Neural cell (in vitro differentiated cells): ENCODE results near the gene LMO3. TPM values are rescaled to one million over a fixed set of nuclear protein-coding genes. Genes with fewer than 3 reads are reported as not detected.

ENCODE experiments used
- H2AFZ ChIP-seq: fragments of 200-600, 300-800 bp; sonication (generic), shearing (Covaris generic); 2 replicates; pipeline ENCODE4 v1.6.0; 2014; ENCODE audit warnings: low read depth, mild to moderate bottlenecking, antibody characterized with exemption, low read length, moderate library complexity
- H3F3A ChIP-seq: fragments of 200-600 bp; shearing (Covaris generic); 2 replicates; pipeline ENCODE4 v1.6.1; 2016; ENCODE audit warnings: mild to moderate bottlenecking, moderate library complexity, mixed read lengths, antibody characterized with exemption, low read length; ENCODE audit not compliant: insufficient read depth, poor library complexity, severe bottlenecking
- H3K27ac ChIP-seq: fragments of 200-600, 300-800 bp; sonication (generic), shearing (Covaris generic); 2 replicates; pipeline ENCODE4 v1.5.1; 2014; ENCODE audit warnings: mild to moderate bottlenecking, low read length, moderate library complexity
- H3K27me3 ChIP-seq: fragments of 300-800, 200-600 bp; sonication (generic), shearing (Covaris generic); 2 replicates; pipeline ENCODE4 v1.6.0; 2014; ENCODE audit warnings: mild to moderate bottlenecking, low read depth, low read length, moderate library complexity; ENCODE audit not compliant: insufficient read depth
- H3K36me3 ChIP-seq: fragments of 300-800, 200-600 bp; sonication (generic), shearing (Covaris generic); 2 replicates; pipeline ENCODE4 v1.5.1; 2014; ENCODE audit warnings: mild to moderate bottlenecking, antibody characterized with exemption, low read length, moderate library complexity; ENCODE audit not compliant: insufficient read depth
- H3K4me2 ChIP-seq: fragments of 300-800, 200-600 bp; sonication (generic), shearing (Covaris generic); 2 replicates; pipeline ENCODE4 v1.6.0; 2014; ENCODE audit warnings: mild to moderate bottlenecking, low read length
- H3K4me3 ChIP-seq: fragments of 300-800, 200-600 bp; sonication (generic), shearing (Covaris generic); 2 replicates; pipeline ENCODE4 v1.5.1; 2014; ENCODE audit warnings: mild to moderate bottlenecking, low read length, moderate library complexity
- H3K79me2 ChIP-seq: fragments of 200-600 bp; shearing (Covaris generic); replicated peaks from 2 replicates; pipeline ENCODE4 v1.6.0; 2014; ENCODE audit warnings: mild to moderate bottlenecking, low read length, moderate library complexity; ENCODE audit not compliant: insufficient read depth
- H3K9ac ChIP-seq: fragments of 300-800, 200-600 bp; sonication (generic), shearing (Covaris generic); 2 replicates; pipeline ENCODE4 v1.6.1; 2016; ENCODE audit warnings: mild to moderate bottlenecking, low read length, mixed read lengths
- H3K9me2 ChIP-seq: fragments of 200-600 bp; shearing (Covaris generic); 2 replicates; pipeline ENCODE4 v1.6.1; 2016; ENCODE audit warnings: mild to moderate bottlenecking, low read length, mixed read lengths; ENCODE audit not compliant: insufficient read depth
- H3K9me3 ChIP-seq: fragments of 200-600, 300-800 bp; sonication (generic), shearing (Covaris generic); 2 replicates; pipeline ENCODE4 v1.6.1; 2016; ENCODE audit warnings: mild to moderate bottlenecking, mixed run types, low read length, moderate library complexity, mixed read lengths
- H4K20me1 ChIP-seq: fragments of 200-600 bp; shearing (Covaris generic); 2 replicates; pipeline ENCODE4 v1.6.1; 2016; ENCODE audit warnings: mild to moderate bottlenecking, mixed run types; ENCODE audit not compliant: insufficient read depth
- CTCF ChIP-seq: fragments of 450-650 bp; IDR thresholded peaks from 2 replicates; pipeline ENCODE4 v1.5.1; 2014; ENCODE audit warnings: antibody characterized with exemption, mild to moderate bottlenecking, moderate library complexity; ENCODE audit not compliant: poor library complexity, severe bottlenecking
- EP300 ChIP-seq: fragments of 450-650 bp; conservative IDR thresholded peaks from 2 replicates; pipeline ENCODE4 v1.6.1; 2014; ENCODE audit warnings: antibody characterized with exemption, mild to moderate bottlenecking, moderate library complexity; ENCODE audit not compliant: poor library complexity, severe bottlenecking
- EZH2 ChIP-seq: fragments of 200-600, 300-800 bp; shearing (Covaris generic), sonication (generic); IDR thresholded peaks from 2 replicates; pipeline ENCODE4 v1.6.1; 2014; ENCODE audit warnings: antibody characterized with exemption, low read length, borderline replicate concordance, mild to moderate bottlenecking; ENCODE audit not compliant: insufficient read depth, poor library complexity, severe bottlenecking
- MXI1 ChIP-seq: fragments of 450-650 bp; conservative IDR thresholded peaks from 2 replicates; pipeline ENCODE4 v1.6.1; 2014; ENCODE audit warnings: antibody characterized with exemption, mild to moderate bottlenecking; ENCODE audit not compliant: poor library complexity, severe bottlenecking
- POLR2AphosphoS5 ChIP-seq: IDR thresholded peaks from 2 replicates; pipeline ENCODE4 v1.6.1; 2012
- RAD21 ChIP-seq: fragments of 450-650 bp; conservative IDR thresholded peaks from 2 replicates; pipeline ENCODE4 v1.6.1; 2014; ENCODE audit warnings: antibody characterized with exemption, mild to moderate bottlenecking, moderate library complexity
- REST ChIP-seq: IDR thresholded peaks from 2 replicates; pipeline ENCODE4 v1.6.1; 2012; ENCODE audit warnings: borderline replicate concordance
- SMC3 ChIP-seq: fragments of 450-650 bp; conservative IDR thresholded peaks from 2 replicates; pipeline ENCODE4 v1.6.1; 2014; ENCODE audit warnings: antibody characterized with exemption, mild to moderate bottlenecking, moderate library complexity; ENCODE audit not compliant: poor library complexity
- TAF1 ChIP-seq: IDR thresholded peaks from 2 replicates; pipeline ENCODE4 v1.6.1; 2012; ENCODE audit warnings: low read depth
- polyA plus RNA-seq: library from polyadenylated mRNA; depleted of rRNA; stranded (reverse); fragments of >200 nt; gene quantifications from 2 replicates; pipeline ENCODE4 v1.2.3, GENCODE V29; 2014

Gene LMO3
- polyA plus RNA-seq, 1 donor from 2014 or later: 42.8 TPM

GRCh38 chr12:16606201-16606849 is 363 bp upstream of the LMO3 start:
- H3K4me3 ChIP-seq: peak overlapping the region; percentile 80
- H3K27ac ChIP-seq: peak overlapping the region; percentile 36
- H3K79me2 ChIP-seq: peaks cover 21% of the 10 kb centered on the region
- H3K27me3 ChIP-seq: no peaks in the 10 kb centered on the region
- H3K9me3 ChIP-seq: no peaks in the 10 kb centered on the region
- H3K9me2 ChIP-seq: no peaks in the 10 kb centered on the region
- H3K4me2 ChIP-seq: peak overlapping the region; percentile 70
- peaks cover 24% of the 10 kb centered on the region for H3F3A ChIP-seq
- TF ChIP-seq SMC3 (peak; percentile 21), EP300 (no peak), MXI1 (peak; percentile 73), REST (no peak), TAF1 (no peak), RAD21 (peak; percentile 44), CTCF (no peak), POLR2AphosphoS5 (peak; percentile 31), EZH2 (no peak)
- peak overlapping the region; percentile 65 for H2AFZ ChIP-seq
- no peaks in the 10 kb centered on the region for H4K20me1 ChIP-seq
- H3K36me3 ChIP-seq: no peaks in the 10 kb centered on the region
- peak overlapping the region; percentile 66 for H3K9ac ChIP-seq

- Histone ChIP-seq H3K36me3 (no peaks in the 10 kb centered on the region), H3K9me3 (no peaks in the 10 kb centered on the region), H3K27me3 (no peaks in the 10 kb centered on the region), H2AFZ (peak overlapping the region; percentile 65), H3K4me3 (peak overlapping the region; percentile 80), H3F3A (peaks cover 24% of the 10 kb centered on the region), H3K9ac (peak overlapping the region; percentile 66), H3K9me2 (no peaks in the 10 kb centered on the region), H3K4me2 (peak overlapping the region; percentile 70), H3K27ac (peak overlapping the region; percentile 36), H4K20me1 (no peaks in the 10 kb centered on the region), H3K79me2 (peaks cover 27% of the 10 kb centered on the region)
- TF ChIP-seq SMC3: peak; percentile 26
- no peak for TF ChIP-seq CTCF
- TF ChIP-seq REST: no peak
- TF ChIP-seq POLR2AphosphoS5: peak; percentile 43
Measured at GRCh38 chr12:16605642-16606116, 283 bp downstream of the LMO3 start.
